ENCODE measurements around the gene TTPAL. TPM values are rescaled to one million over a fixed set of nuclear protein-coding genes. Genes with fewer than 3 reads are reported as not detected.

Gene TTPAL
- total RNA-seq, 1 experiment from 2014 or later = 28.5 TPM

- CTCF ChIA-PET = no interaction called here
- no peak for TF ChIP-seq EZH2 (IDR thresholded peaks at IDR 0.05; ENCODE audit: low read depth)
- TF ChIP-seq CTCF (conservative IDR thresholded peaks at IDR 0.05) = no peak
These were observed 19.0 kb downstream of the TTPAL start for GRCh38 chr20:44494681-44495080.

GRCh38 chr20:44495257-44495656, 19.6 kb downstream of the TTPAL start:
- Histone ChIP-seq H4K20me1 (ENCODE audit: insufficient read depth) (no peaks in the 10 kb centered on the region), H3K27ac (peak overlapping the region; percentile 97), H3K79me2 (ENCODE audit: low read depth) (0 out of 2 replicates have a peak, but pooled peaks cover 5% of the 10 kb centered on the region), H3K27me3 (ENCODE audit: insufficient read depth, low read depth) (no peaks in the 10 kb centered on the region), H3K4me2 (peak overlapping the region; percentile 60), H3K9me3 (ENCODE audit: insufficient read depth, low read depth) (no peaks in the 10 kb centered on the region), H3K4me1 (replicated peaks; ENCODE audit: insufficient read depth) (peaks cover 42% of the 10 kb centered on the region), H3K4me3 (peak overlapping the region; percentile 9; the same call in 1 of the 2 replicates), H3K9me2 (ENCODE audit: insufficient read depth) (no peaks in the 10 kb centered on the region), H3F3A (ENCODE audit: insufficient read depth, low read depth) (peaks cover 45% of the 10 kb centered on the region), H2AFZ (no peak overlapping the region), H3K36me3 (ENCODE audit: low read depth) (peaks cover 51% of the 10 kb centered on the region)
- peak in 1 of 2 experiments; percentile 94 for DNase-seq
- intact Hi-C loops (cut with micrococcal nuclease; ENCODE audit: unreplicated experiment) = no loop called here
- no peak for TF ChIP-seq CTCF (conservative IDR thresholded peaks at IDR 0.05)
- TF ChIP-seq EZH2 (IDR thresholded peaks at IDR 0.05; ENCODE audit: low read depth) = no peak
- no TSS peak for BruUV-seq (replicated peaks)
- ChIA-PET CTCF (no interaction called here), POLR2A (ENCODE audit: unreplicated experiment) (interaction anchor here (0.7 kb wide), 1 partner anchor 114 kb away, joined by 3 read pairs; no protein-coding TSS in a partner anchor)

More at GRCh38 chr20:44494681-44495080, 19.0 kb downstream of the TTPAL start:
- H2AFZ ChIP-seq = no peak overlapping the region
- no TSS peak for BruUV-seq (replicated peaks)
- H3K4me2 ChIP-seq = peak overlapping the region; percentile 60
- peaks cover 45% of the 10 kb centered on the region for H3F3A ChIP-seq (ENCODE audit: insufficient read depth, low read depth)
- peak overlapping the region; percentile 9; the same call in 1 of the 2 replicates for H3K4me3 ChIP-seq
- H3K79me2 ChIP-seq (ENCODE audit: low read depth) = 0 out of 2 replicates have a peak, but pooled peaks cover 5% of the 10 kb centered on the region
- intact Hi-C loops (cut with micrococcal nuclease; ENCODE audit: unreplicated experiment) = no loop called here
- H3K27me3 ChIP-seq (ENCODE audit: insufficient read depth, low read depth) = no peaks in the 10 kb centered on the region
- H3K36me3 ChIP-seq (ENCODE audit: low read depth) = peaks cover 53% of the 10 kb centered on the region
- H3K9me2 ChIP-seq (ENCODE audit: insufficient read depth) = no peaks in the 10 kb centered on the region
- no peaks in the 10 kb centered on the region for H4K20me1 ChIP-seq (ENCODE audit: insufficient read depth)
- peaks cover 42% of the 10 kb centered on the region for H3K4me1 ChIP-seq (replicated peaks; ENCODE audit: insufficient read depth)
- POLR2A ChIA-PET (ENCODE audit: unreplicated experiment) = no interaction called here
- H3K9me3 ChIP-seq (ENCODE audit: insufficient read depth, low read depth) = no peaks in the 10 kb centered on the region
- no peak for DNase-seq
- H3K27ac ChIP-seq = peak overlapping the region; percentile 97

GRCh38 chr20:44495802-44496481, 20.3 kb downstream of the TTPAL start:
- intact Hi-C loops (cut with micrococcal nuclease; ENCODE audit: unreplicated experiment) = no loop called here
- Histone ChIP-seq H2AFZ (no peak overlapping the region), H3F3A (ENCODE audit: insufficient read depth, low read depth) (peaks cover 45% of the 10 kb centered on the region), H3K4me2 (peak overlapping the region; percentile 60), H3K9me3 (ENCODE audit: insufficient read depth, low read depth) (no peaks in the 10 kb centered on the region), H3K27me3 (ENCODE audit: insufficient read depth, low read depth) (no peaks in the 10 kb centered on the region), H3K36me3 (ENCODE audit: low read depth) (peaks cover 53% of the 10 kb centered on the region), H3K4me3 (no peak overlapping the region; the same call in 1 of the 2 replicates), H3K4me1 (replicated peaks; ENCODE audit: insufficient read depth) (peaks cover 42% of the 10 kb centered on the region), H3K9me2 (ENCODE audit: insufficient read depth) (no peaks in the 10 kb centered on the region), H4K20me1 (ENCODE audit: insufficient read depth) (no peaks in the 10 kb centered on the region), H3K79me2 (ENCODE audit: low read depth) (0 out of 2 replicates have a peak, but pooled peaks cover 5% of the 10 kb centered on the region), H3K27ac (peak overlapping the region; percentile 97)
- TF ChIP-seq CTCF (conservative IDR thresholded peaks at IDR 0.05) = no peak
- TF ChIP-seq EZH2 (IDR thresholded peaks at IDR 0.05; ENCODE audit: low read depth) = no peak
- DNase-seq = peak; percentile 22 to 97
- BruUV-seq (replicated peaks) = no TSS peak
- POLR2A ChIA-PET (ENCODE audit: unreplicated experiment) = interaction anchor here (0.7 kb wide), 1 partner anchor 113 kb away, joined by 3 read pairs; no protein-coding TSS in a partner anchor
- CTCF ChIA-PET = no interaction called here

Measured in PC-9 (cell line).